Body of pancreas (tissue), 4 donors: ENCODE data around the gene CLDN1.

ENCODE experiments used
- POLR2A ChIP-seq, 3 donors: fragments of 450-650 bp; IDR thresholded peaks; one replicate each; pipeline ENCODE4 v1.6.1; 2016; ENCODE audit warnings: antibody characterized with exemption in 3 of 3, mild to moderate bottlenecking in 2 of 3
- TF ChIP-seq, protein P1 (sequence below), 7 experiments: fragments of 450-650 bp in 4 of 7; fragments of 200-600 bp in 3 of 7; sonication (generic) in 3 of 7; IDR thresholded peaks; one replicate each; pipeline ENCODE4 v1.5.1; 2016 to 2019; ENCODE audit warnings: antibody characterized with exemption in 7 of 7

DNA sequence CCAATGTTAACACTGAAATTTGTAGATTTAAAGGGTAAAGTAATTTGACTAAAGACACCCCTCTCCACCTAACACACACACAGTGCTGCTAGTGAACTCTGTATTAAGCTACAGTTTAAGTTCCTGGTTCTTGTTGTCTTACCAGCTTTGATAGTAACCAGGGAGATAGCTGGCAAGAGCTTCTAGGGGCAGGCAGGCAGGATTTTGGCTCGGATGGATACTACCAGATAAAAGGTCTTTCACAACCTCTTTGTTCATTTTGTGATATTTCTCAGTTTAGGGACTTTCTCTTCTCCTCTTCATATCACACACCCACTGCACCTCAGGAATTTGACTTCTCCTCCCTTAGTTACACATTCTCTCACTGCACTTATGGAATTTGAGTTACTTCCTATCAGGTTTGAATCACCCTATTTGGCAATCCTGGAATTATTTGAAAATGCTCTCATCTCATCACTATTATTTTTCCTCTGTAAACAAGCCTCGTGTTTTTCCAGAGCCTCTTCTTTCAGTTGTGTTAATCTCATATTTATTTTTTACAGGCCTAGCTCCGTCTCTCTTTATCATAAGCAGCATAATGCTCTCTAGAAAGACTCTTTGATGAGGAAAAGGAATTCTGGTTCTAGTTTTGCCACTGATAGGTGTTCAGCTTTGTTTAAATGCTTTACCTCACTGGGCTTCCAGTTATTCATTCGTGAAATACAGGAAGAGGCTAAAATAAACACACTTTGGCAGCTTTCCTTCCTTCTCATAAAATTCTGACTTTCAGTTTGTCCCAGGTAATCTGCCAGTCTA is 23.0 kb upstream of the CLDN1 start:
- peak in 2 of 3 donors; percentile 36 to 43 for TF ChIP-seq POLR2A (IDR thresholded peaks at IDR 0.05)
- TF ChIP-seq, protein P1, sequence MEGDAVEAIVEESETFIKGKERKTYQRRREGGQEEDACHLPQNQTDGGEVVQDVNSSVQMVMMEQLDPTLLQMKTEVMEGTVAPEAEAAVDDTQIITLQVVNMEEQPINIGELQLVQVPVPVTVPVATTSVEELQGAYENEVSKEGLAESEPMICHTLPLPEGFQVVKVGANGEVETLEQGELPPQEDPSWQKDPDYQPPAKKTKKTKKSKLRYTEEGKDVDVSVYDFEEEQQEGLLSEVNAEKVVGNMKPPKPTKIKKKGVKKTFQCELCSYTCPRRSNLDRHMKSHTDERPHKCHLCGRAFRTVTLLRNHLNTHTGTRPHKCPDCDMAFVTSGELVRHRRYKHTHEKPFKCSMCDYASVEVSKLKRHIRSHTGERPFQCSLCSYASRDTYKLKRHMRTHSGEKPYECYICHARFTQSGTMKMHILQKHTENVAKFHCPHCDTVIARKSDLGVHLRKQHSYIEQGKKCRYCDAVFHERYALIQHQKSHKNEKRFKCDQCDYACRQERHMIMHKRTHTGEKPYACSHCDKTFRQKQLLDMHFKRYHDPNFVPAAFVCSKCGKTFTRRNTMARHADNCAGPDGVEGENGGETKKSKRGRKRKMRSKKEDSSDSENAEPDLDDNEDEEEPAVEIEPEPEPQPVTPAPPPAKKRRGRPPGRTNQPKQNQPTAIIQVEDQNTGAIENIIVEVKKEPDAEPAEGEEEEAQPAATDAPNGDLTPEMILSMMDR (IDR thresholded peaks at IDR 0.05) = no peak
